Panc1 (cell line): ENCODE measurements around the gene KIF21B.

ENCODE experiments used
- CTCF ChIP-seq: fragments of 450-650 bp; IDR thresholded peaks from 2 replicates; pipeline ENCODE4 v1.5.1; 2017; ENCODE audit warnings: mild to moderate bottlenecking
- TCF7L2 ChIP-seq: IDR thresholded peaks from 2 replicates; pipeline ENCODE4 v1.6.1; 2011; ENCODE audit warnings: mild to moderate bottlenecking, low read depth, low read length, inconsistent platforms

GRCh38 chr1:201053155-201053860, 29.8 kb upstream of the KIF21B start:
- TF ChIP-seq CTCF, result no peak
- no peak for TF ChIP-seq TCF7L2
